HG03558 (cell line): Measurements from ENCODE around the gene FAM187B.

Source experiments
- ATAC-seq: cut with Tn5 transposase; IDR thresholded peaks from one replicate; pipeline ENCODE4 v1.9.1; 2021; ENCODE audit warnings: moderate number of reproducible peaks; ENCODE audit not compliant: unreplicated experiment; ENCODE audit errors: extremely low read depth

Gene FAM187B

DNA sequence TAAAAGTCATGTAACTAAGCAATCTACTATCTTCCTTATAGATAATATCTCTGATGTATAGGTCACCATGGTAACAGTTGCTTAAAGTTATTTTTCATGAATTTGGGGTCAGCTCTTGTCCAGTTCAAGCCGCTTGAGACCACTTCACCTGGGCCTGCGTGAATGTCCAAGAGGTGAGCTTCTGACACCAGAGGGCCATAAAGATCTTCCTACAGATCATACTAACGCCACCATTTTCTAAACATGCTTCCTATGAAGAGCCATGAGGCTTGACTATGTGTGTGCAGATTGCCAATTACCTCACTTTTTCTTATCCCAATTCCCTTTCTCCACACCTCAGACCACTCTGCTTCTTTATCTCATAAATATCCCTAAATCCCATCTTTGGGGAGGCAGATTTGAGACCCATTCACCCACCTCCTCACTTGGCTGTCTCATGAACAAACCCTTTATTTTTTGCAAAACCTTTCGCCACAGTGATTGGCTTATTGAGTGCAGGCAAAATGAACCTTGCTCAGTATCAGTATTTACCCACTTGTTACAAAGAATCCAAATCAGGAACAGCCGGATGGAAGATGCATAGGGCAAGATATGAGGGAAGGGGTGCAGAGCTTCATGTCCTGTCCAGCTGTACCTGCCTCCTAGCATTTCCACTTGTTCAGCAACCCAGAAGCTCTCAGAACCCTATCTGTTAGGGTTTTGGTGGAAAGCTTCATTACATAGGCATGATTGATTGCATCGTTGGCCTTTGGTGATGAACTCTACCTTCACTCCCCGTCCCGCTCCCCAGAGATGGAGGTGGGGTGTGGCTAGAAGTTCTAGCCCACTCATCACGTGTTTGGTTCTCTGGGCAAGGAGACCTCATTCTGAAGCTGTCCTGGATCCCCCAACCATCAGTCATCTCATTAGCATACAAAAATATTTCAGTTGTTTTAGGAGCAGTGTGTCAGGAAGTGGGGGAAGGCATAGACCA, 34.2 kb downstream of the FAM187B start:
- no peak for ATAC-seq

DNA sequence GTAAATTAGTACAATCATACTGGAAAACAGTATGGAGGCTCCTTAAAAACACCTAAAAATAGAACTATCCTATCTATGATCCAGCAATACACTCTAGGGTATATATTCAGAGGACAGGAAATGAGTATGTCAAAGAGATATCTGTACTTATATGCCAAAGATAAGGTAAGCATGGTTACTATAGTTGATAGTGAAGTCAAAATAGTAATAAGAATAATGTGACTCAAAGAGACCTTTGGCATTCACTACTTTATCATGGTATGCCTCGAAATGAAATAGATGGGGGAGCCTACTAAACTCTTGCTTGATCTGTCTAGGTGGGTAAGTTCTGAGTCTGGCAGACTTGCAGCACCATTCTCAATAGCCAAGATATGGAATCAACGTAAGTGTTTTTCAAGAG, 43.7 kb downstream of the FAM187B start:
- ATAC-seq: no peak

DNA sequence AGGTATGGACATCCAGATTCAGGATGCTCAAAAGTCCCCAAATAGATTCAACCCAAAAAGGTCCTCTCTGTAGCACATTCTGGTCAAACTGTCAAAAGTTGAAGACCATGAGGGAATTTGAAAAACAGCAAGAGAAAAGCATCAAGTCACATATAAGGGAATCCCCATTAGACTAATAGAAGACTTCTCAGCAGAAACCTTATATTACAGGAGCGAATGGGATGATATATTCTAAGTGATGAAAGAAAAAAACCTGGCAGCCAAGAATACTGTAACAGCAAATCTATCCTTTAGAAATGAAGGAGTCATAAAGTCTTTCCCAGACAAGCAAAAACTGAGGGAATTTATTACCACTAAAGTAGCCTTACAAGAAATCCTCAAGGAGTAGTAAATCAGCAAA, 44.3 kb downstream of the FAM187B start:
- no peak for ATAC-seq

DNA sequence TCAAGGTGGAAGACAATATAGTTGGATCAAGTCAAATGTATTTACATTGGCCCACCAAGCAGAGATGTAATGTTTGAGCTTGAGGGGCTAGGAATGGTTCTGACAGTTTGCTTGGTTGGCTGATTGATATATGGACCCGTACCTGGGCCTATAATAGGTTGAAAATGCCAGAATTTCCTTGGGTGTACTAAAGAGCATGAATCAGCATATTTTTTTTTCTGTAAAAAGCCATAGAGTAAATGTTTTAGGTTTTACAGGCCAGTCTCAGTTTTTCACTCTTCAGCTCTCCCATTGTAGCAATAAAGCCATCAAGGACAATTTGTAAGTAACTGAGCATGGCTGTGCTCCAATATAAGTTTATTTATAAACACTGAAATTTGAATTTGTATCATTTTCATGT, 47.2 kb downstream of the FAM187B start:
- no peak for ATAC-seq

DNA sequence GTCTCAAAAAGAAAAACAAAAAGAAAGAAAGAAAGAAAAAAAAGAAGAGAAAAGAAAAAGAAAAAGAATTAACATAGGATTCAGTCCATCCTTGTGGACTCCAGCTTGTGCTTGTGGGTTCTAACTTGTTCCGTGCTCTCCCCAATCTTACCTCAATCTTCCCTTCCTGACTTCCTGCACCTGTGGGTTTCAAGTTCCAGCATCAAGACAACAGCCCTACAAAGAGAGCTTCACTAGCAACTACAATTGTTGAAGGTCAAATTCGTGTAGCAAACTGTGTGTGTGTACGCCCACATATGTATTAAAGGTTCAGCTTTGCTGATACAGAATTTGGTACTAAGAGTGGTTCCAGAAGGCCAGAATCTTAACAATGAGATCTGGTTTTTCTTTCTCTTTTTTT, 48.7 kb downstream of the FAM187B start:
- no peak for ATAC-seq

DNA sequence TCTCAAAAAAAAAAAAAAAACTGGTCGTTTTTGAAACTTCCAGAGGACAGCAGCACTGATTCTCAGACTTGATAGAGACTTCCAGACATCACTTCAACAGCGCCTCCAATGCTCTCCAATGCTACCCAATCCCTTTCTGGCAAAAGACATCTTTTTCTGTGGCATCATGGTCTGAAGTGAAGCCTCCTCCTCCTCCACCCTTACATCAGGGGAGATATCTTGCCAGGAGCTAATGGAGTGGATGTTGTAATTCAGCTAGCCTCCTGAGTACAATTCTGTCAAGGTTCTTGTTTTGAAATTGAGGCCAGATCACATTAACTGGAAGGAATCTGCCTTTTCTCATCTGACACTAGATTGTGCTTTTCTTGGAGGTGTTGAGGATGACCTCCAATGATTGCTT, 49.8 kb downstream of the FAM187B start:
- no peak for ATAC-seq

DNA sequence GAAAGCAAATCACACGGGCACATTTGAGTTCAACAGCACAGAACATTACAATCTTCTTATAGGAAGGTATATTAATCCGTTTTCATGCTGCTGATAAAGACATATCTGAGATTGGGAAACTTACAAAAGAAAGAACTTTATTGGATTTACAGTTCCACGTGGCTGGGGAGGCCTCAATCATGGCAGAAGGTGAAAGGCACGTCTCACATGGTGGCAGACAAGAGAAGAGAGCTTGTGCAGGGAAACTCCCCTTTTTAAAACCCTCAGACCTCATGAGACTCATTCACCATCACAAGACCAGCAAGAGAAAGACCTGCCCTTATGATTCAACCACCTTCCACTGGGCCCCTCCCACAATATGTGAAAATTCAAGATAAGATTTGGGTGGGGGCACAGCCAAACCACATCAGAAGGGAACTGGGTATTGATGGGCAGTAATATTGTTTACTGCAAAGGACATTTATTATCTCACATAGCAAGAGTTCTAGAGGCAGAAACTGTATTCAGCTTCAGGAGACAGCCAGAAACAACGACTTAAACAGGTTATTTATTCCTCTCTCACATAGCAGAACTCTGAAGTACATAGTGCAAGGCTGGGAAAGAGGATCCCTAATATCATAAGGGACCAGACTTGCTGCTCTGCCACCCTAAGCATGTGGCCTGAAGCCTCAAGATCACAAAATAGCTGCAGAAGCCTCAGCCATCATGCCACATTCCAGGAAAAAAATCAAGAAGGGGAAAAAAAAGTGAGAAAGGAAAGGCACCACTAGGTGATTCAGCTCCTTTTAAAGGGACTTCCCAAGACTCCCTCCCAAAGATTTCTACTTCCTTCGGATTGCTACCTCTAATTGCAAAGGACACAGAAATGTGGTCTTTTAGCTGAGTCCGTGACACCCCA, 50.9 kb downstream of the FAM187B start:
- ATAC-seq: no peak

DNA sequence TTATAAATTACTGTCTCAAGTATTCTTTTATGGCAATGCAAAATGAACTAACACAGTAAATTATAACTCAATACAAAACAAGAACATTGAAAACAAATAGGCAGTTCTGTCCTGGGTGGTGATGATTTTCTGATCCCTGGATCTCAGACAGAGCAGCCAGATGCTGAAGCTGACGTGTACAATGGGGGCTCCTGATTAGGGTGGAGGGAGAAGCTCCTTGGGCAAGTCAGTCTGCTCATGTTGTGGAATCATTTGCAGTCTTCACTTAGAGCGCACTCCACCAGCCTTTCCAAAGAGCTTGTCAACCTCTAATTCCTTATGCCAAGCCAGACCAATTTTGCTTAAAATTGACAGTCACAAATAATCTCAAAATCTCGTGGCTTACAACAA, 52.4 kb downstream of the FAM187B start:
- no peak for ATAC-seq
